ENCODE data around the gene DCHS2. TPM values are rescaled to one million over a fixed set of nuclear protein-coding genes. Genes with fewer than 3 reads are reported as not detected.

Gene DCHS2
- total RNA-seq, 2 donors from 2014 or later = 0.13 to 0.24 TPM

GRCh38 chr4:154329939-154330338 lies 161.7 kb downstream of the DCHS2 start:
- peaks cover 24% of the 10 kb centered on the region for H3K27me3 Mint-ChIP-seq (ENCODE audit: insufficient read depth)
- TF ChIP-seq CTCF (conservative IDR thresholded peaks at IDR 0.05) = no peak
- H3K9ac ChIP-seq (ENCODE audit: extremely low read depth, low read length, poor library complexity, severe bottlenecking) = no peak overlapping the region
- DNase-seq = no peak
- no peak overlapping the region for H3K27ac Mint-ChIP-seq
- no peak overlapping the region for H3K27ac ChIP-seq (ENCODE audit: low read depth, low read length)
- H3K9me3 Mint-ChIP-seq = no peaks in the 10 kb centered on the region
- H3K4me3 ChIP-seq (ENCODE audit: low read length) = no peak overlapping the region
- no peaks in the 10 kb centered on the region for H3K9me3 ChIP-seq (ENCODE audit: control insufficient read depth, low read length)
- H3K4me1 ChIP-seq (ENCODE audit: control insufficient read depth, insufficient read depth, low read length) = no peaks in the 10 kb centered on the region
- no peaks in the 10 kb centered on the region for H3K36me3 Mint-ChIP-seq (ENCODE audit: low read depth)
- H3K27me3 ChIP-seq (ENCODE audit: control insufficient read depth, insufficient read depth, low read length, poor library complexity, severe bottlenecking) = peaks cover 37% of the 10 kb centered on the region
- 97 to 100% methylated on average over 1 to 3 of the region's 3 CpGs for WGBS, 2 experiments (ENCODE audit: insufficient coverage in 1 of 2, insufficient read length in 1 of 2)
- no peak overlapping the region for H3K4me3 Mint-ChIP-seq
- no peaks in the 10 kb centered on the region for H3K4me1 Mint-ChIP-seq
- H3K36me3 ChIP-seq (ENCODE audit: control insufficient read depth, insufficient read depth, low read length) = no peaks in the 10 kb centered on the region

GRCh38 chr4:154329268-154329868 lies 162.2 kb downstream of the DCHS2 start:
- Mint-ChIP-seq H3K4me3 (no peak overlapping the region), H3K9me3 (no peaks in the 10 kb centered on the region), H3K27me3 (ENCODE audit: insufficient read depth) (peaks cover 24% of the 10 kb centered on the region), H3K4me1 (no peaks in the 10 kb centered on the region), H3K27ac (no peak overlapping the region), H3K36me3 (ENCODE audit: low read depth) (no peaks in the 10 kb centered on the region)
- Histone ChIP-seq H3K27ac (ENCODE audit: low read depth, low read length) (no peak overlapping the region), H3K27me3 (ENCODE audit: control insufficient read depth, insufficient read depth, low read length, poor library complexity, severe bottlenecking) (peaks cover 34% of the 10 kb centered on the region), H3K4me1 (ENCODE audit: control insufficient read depth, insufficient read depth, low read length) (no peaks in the 10 kb centered on the region), H3K9ac (ENCODE audit: extremely low read depth, low read length, poor library complexity, severe bottlenecking) (no peak overlapping the region), H3K4me3 (ENCODE audit: low read length) (no peak overlapping the region), H3K36me3 (ENCODE audit: control insufficient read depth, insufficient read depth, low read length) (no peaks in the 10 kb centered on the region), H3K9me3 (ENCODE audit: control insufficient read depth, low read length) (no peaks in the 10 kb centered on the region)
- 84 to 100% methylated on average over 5 to 11 of the region's 11 CpGs for WGBS, 2 experiments (ENCODE audit: insufficient coverage in 1 of 2, insufficient read length in 1 of 2)
- DNase-seq = peak; percentile 56
- TF ChIP-seq CTCF (conservative IDR thresholded peaks at IDR 0.05) = peak; percentile 68

- TF ChIP-seq CTCF (conservative IDR thresholded peaks at IDR 0.05) = no peak
- H3K27me3 ChIP-seq (ENCODE audit: control insufficient read depth, insufficient read depth, low read length, poor library complexity, severe bottlenecking) = peaks cover 24% of the 10 kb centered on the region
- no peak overlapping the region for H3K27ac ChIP-seq (ENCODE audit: low read depth, low read length)
- H3K27me3 Mint-ChIP-seq (ENCODE audit: insufficient read depth) = peaks cover 17% of the 10 kb centered on the region
- no peaks in the 10 kb centered on the region for H3K36me3 Mint-ChIP-seq (ENCODE audit: low read depth)
- H3K9ac ChIP-seq (ENCODE audit: extremely low read depth, low read length, poor library complexity, severe bottlenecking) = no peak overlapping the region
- no peak overlapping the region for H3K4me3 ChIP-seq (ENCODE audit: low read length)
- 92% methylated on average over 1 of the region's 1 CpG; no CpG with 5 or more reads in 1 of the 2 experiments for WGBS, 2 experiments (ENCODE audit: insufficient coverage in 1 of 2, insufficient read length in 1 of 2)
- H3K4me3 Mint-ChIP-seq = no peak overlapping the region
- no peaks in the 10 kb centered on the region for H3K9me3 Mint-ChIP-seq
- no peaks in the 10 kb centered on the region for H3K9me3 ChIP-seq (ENCODE audit: control insufficient read depth, low read length)
- DNase-seq = no peak
- H3K27ac Mint-ChIP-seq = no peak overlapping the region
- no peaks in the 10 kb centered on the region for H3K4me1 Mint-ChIP-seq
- no peaks in the 10 kb centered on the region for H3K36me3 ChIP-seq (ENCODE audit: control insufficient read depth, insufficient read depth, low read length)
- no peaks in the 10 kb centered on the region for H3K4me1 ChIP-seq (ENCODE audit: control insufficient read depth, insufficient read depth, low read length)
These were observed 163.6 kb downstream of the DCHS2 start for GRCh38 chr4:154328030-154328429.
